Hippocampal formation (tissue), 2 donors: ENCODE measurements around the gene NLRP1.

Source experiments
- DNase-seq, 2 donors: peaks; one replicate each; lab custom pipeline; 2025; lab: John Stamatoyannopoulos, UW

The NLRP1 gene

DNA sequence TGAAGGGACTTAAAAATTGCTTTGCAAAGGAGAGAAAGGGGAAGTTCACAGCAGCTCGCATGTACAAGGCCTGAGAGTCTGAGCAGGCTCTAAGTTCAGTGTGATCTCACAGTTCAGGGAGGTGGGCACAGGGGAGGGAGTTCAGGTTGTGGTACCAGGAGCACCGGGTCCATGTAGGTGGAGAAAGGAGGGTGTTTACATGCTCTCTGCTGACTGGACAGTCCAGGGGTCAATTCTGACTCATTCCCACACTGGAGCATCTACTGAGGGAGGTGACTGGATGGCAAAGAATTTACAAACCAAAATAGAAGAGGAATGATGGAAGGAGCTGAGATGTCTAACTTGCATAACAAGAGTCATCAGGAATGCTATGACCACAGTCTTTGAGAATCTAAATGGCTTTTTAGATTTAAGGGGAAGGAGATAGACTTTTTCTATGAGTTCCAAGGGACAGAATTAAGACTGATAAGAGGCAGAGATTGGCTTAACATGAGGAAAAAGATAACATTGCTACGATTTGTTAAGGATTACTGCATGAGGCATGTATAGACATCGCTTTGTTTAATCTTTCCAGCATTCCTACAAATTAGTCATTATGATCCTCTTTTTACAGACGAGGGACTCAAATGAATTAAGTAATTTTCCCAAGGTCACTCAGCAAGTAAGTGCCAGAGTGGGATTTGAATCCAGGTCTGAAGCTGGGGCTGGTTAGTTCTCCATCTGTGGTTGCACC is 68.1 kb downstream of the NLRP1 start:
- DNase-seq: no peak

DNA sequence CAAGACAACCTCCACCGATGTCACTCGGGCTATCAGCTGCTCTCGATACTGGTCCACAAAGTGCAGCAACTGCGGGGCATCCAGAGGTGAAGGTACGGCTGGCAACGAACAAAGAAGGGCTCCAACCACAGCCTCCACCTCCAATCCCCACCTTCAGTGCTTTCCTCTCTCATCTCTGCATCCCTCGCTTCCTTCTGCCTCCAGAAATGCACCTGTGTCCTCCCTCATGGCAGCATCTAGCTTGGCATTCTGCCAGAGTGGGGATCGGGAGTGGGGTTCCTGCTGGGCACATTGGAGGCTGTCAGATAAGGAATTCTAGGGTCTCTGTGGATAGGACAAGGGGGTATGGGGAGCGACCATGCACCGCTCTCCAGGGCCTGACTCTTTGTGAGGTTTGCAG is 69.3 kb downstream of the NLRP1 start:
- no peak for DNase-seq

- DNase-seq: no peak
Observed at GRCh38 chr17:5513628-5514027, 70.7 kb downstream of the NLRP1 start.

- no peak for DNase-seq
Observed at GRCh38 chr17:5511401-5512225, 72.7 kb downstream of the NLRP1 start.

DNA sequence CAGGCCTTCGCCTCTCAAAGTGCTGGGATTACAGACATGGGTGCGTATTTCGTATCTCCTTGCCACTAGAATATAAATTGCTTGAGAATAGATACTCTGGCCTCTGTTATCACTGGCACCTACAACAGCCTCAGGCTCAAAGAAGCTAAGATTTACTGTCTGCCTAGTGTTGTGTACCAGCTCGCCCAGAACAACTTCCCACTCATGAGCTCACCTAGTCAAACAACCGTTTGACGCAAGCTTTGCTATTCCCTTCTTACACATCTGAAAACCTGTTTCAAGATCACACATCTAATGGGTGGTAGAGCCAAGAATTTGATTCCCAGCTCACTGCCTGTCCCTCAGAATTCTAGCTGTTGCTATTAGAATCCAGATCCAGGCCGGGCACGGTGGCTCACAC is 73.5 kb downstream of the NLRP1 start:
- no peak for DNase-seq

DNA sequence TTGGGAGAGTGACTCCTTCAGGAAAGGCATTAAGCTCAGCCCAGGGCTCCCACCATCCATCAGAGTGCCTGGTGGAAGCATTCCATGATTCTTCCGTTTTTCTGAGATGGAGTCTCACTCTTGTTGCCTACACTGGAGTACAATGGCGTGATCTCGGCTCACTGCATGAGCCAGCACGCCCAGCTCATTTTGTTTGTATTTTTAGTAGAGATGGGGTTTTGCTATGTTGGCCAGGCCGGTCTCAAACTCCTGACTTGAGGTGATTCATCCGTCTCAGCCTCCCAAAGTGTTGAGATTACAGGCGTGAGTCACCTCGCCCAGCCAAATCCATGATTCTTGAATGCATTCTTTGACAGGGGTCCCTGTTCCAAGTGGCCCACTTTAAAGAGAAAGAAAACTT is 74.8 kb downstream of the NLRP1 start:
- no peak for DNase-seq

- no peak for DNase-seq
Observed at GRCh38 chr17:5508810-5509209, 75.5 kb downstream of the NLRP1 start.

DNA sequence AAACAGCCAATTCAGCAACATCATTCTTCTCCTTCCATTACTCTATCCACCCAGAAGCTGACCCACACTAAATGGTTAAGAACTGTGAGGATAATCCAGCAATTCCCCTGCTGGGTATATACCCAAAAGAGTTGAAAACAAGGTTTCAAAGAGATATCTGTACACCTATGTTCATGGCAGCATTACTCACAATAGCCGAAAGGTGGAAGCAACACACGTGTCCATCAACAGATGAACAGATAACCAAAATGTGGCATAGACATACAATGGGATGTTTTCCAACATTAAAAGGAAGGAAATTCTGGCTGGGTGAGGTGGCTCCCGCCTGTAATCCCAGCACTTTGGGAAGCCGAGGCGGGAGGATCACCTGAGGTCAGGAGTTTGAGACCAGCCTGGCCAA is 78.0 kb downstream of the NLRP1 start:
- DNase-seq: no peak

- no peak for DNase-seq
Observed at GRCh38 chr17:5502552-5502951, 81.8 kb downstream of the NLRP1 start.

GRCh38 chr17:5501685-5502084 is 82.6 kb downstream of the NLRP1 start:
- no peak for DNase-seq

GRCh38 chr17:5500589-5501391 is 83.5 kb downstream of the NLRP1 start:
- DNase-seq: peak; percentile 76 to 85

GRCh38 chr17:5500247-5500588 is 84.1 kb downstream of the NLRP1 start:
- no peak for DNase-seq

GRCh38 chr17:5499476-5500231 is 84.7 kb downstream of the NLRP1 start:
- peak in 1 of 2 donors; percentile 8 for DNase-seq

DNA sequence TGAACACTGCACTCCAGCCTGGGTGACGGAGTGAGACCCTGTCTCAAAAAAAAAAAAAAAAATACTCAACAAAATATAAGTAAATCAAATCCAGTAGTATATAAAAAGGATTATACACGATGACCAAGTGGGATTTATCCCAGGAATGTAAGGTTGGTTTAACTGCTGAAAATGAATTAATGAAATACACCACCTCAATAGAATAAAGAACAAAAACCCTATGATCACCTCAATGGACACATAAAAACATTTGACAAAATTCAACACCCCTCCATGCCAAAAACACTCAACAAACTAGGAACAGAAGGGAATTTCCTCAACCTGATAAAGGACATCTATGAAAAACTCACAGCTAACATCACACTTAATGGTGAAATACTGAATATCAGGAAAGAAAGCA is 91.3 kb downstream of the NLRP1 start:
- no peak for DNase-seq

DNA sequence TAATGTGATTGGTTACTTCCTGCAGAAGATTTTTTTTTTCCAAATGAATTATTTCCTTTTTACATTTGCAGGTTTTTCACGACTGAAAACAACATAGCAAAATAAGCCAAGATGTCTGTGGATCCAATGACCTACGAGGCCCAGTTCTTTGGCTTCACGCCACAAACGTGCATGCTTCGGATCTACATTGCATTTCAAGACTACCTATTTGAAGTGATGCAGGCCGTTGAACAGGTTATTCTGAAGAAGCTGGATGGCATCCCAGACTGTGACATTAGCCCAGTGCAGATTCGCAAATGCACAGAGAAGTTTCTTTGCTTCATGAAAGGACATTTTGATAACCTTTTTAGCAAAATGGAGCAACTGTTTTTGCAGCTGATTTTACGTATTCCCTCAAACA is 95.6 kb downstream of the NLRP1 start:
- no peak for DNase-seq

DNA sequence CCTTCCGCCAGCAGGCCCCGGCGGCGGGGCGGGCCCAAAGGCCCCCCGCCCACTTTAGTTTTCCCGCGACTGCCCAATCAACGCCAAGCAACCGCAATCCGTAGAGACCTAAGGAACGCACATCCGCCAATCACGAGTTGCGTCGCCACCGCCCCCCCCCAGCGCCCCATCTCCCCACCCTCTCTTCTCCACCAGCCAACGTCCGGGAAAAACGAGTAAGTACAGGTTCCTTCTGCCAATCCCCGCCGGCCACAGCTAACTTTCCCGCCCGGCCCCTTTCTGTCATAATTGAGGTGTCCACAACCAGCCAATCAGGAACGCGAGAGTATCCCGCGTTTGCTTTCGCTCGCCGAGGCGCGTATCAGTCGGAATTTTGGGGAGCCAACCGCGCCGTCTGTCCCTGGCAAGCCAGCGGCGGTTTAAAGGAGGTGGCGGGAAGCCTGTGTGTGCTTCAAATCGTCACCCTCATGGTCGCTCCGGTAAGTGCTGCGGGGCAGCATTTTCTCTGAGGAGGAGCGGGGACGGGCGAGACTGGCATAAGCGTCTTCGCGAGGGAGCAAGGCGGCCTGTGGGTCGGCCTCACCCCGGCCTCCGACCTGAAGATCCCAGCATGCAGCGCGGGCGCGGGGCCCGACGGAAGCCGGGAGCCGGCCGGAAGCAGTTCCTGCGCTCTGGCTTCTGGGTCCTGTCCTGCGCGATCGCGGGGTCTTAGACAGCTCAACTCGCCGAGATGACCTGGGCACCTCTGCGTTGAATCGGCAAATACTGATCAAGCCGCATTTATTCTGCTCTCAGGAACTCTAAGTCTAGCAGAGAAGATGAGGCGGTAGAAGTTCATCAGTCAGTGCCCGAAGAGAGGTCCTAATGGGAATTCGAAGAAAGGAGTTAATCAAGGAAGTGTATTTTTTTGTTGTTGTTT is 97.8 kb downstream of the NLRP1 start, which contains the start of gene MIS12:
MIS12 (plus strand) TSS at position 361 of the 919 bp plus-strand sequence. CDS start 2,297 bp downstream, outside the sequence.
- DNase-seq: peak; percentile 99

- no peak for DNase-seq
Observed at GRCh38 chr17:5485270-5486205, 98.8 kb downstream of the NLRP1 start, which contains the start of gene DERL2. DERL2 (minus strand) TSS chr17:5486178; CDS start chr17:5486161, 17 bp downstream.

DNA sequence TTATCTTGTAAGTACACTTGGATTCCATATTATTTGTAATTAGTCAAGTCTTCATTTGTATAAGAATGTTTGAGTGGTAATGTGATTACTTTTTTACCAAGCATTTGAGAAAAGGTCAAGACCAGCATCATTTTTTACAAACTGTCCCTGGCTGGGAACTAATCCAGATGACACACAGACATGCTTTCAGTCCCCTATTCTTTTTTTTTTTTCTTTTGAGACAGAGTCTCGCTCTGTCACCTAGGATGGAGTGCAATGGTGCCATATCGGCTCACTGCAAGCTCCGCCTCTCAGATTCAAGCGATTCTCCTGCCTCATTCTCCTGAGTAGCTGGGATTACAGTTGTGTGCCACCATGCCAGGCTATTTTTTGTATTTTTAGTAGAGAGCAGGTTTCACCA is 102.9 kb downstream of the NLRP1 start:
- DNase-seq: no peak

DNA sequence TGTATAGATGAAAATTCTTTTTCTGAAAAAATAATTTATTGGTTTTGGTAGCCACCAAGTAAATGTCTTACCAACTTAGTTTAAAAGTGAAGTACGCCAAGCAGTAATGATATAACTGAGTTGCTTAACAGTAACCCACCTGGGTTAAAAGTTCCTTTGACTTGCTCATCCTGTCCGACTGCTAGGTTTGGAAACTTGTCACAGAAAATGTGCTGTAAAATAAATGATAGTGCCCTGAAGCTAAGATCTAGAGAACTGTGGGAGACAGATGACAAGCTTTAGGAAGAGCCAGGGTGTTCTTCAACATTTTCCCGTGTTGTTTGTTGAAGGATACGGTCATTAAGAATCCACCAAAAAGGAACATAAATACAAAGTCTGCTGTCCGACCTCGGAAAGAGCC is 103.3 kb downstream of the NLRP1 start:
- no peak for DNase-seq
